K562 (cell line): ENCODE measurements around the gene PRDM15. TPM values are rescaled to one million over a fixed set of nuclear protein-coding genes. Genes with fewer than 3 reads are reported as not detected.

Source experiments
- ATAC-seq: fragments of 200-7000 bp; cut with Tn5 transposase; 3 replicates; pipeline ENCODE4 v1.9.1; 2020; ENCODE audit warnings: moderate library complexity
- BruUV-seq: library from RNA; stranded (reverse); fragments of 400-500 nt; replicated peaks from 2 replicates; lab custom pipeline; 2021; lab: Mats Ljungman, UMichigan
- CTCF ChIA-PET: fragments of 300-600 bp; formaldehyde crosslinking; extraction: SDS; loops from one replicate; lab custom pipeline; 2021; ENCODE audit warnings: low intra/inter-chr PET ratio; lab: Yijun Ruan, JAX
- POLR2A ChIA-PET: fragments of 300-600, 350-650 bp; sonication (Branson Sonifier 250); formaldehyde crosslinking; extraction: SDS; loops from one replicate; lab custom pipeline; 2021; ENCODE audit warnings: antibody characterized with exemption, inconsistent platforms; lab: Yijun Ruan, JAX
- DNase-seq, 4 experiments: peaks; one replicate each; pipeline versions ENCODE4 v3.0.0 to v3.0.0-alpha.2; 2011 to 2018; ENCODE audit warnings: low spot score in 3 of 4, mixed read lengths in 3 of 4; ENCODE audit errors: extremely low read depth in 1 of 4
- FAIRE-seq: peaks from 2 replicates; lab custom pipeline; 2011; peaks lifted over from hg19 to GRCh38; lab: Jason Lieb, UNC
- H2AFZ ChIP-seq: 2 replicates; pipeline ENCODE4 v1.6.0; 2011; ENCODE audit warnings: low read depth, low read length, control low read depth, inconsistent platforms
- H3K27ac ChIP-seq: fragments of 200-600 bp; 3 replicates; pipeline ENCODE4 v1.8.0; 2011; ENCODE audit warnings: low read depth, mild to moderate bottlenecking, control low read depth, inconsistent platforms, low read length, moderate library complexity, mixed read lengths; ENCODE audit errors: extremely low read depth
- H3K27me3 ChIP-seq, 2 experiments: fragments of 300-600 bp in 1 of 2; 2 replicates in 1 of 2; 3 replicates in 1 of 2; pipeline versions ENCODE4 v1.6.0 to v1.8.0; 2011; ENCODE audit warnings: inconsistent platforms in 2 of 2, low read length in 2 of 2, mild to moderate bottlenecking in 1 of 2, mixed read lengths in 1 of 2, moderate library complexity in 1 of 2; ENCODE audit not compliant: control insufficient read depth in 2 of 2, insufficient read depth in 2 of 2
- H3K36me3 ChIP-seq: fragments of 300-600 bp; 3 replicates; pipeline ENCODE4 v1.8.0; 2011; ENCODE audit warnings: mild to moderate bottlenecking, low read length, inconsistent platforms; ENCODE audit not compliant: control insufficient read depth, insufficient read depth
- H3K4me1 ChIP-seq, 2 experiments: fragments of 200-600 bp in 1 of 2; replicated peaks in 1 of 2; 2 replicates in 1 of 2; 3 replicates in 1 of 2; pipeline versions ENCODE4 v1.5.1 to v1.8.0; 2011; ENCODE audit warnings: inconsistent platforms in 2 of 2, low read length in 2 of 2, mild to moderate bottlenecking in 1 of 2, mixed read lengths in 1 of 2, moderate library complexity in 1 of 2; ENCODE audit not compliant: control insufficient read depth in 2 of 2, insufficient read depth in 2 of 2
- H3K4me2 ChIP-seq: 2 replicates; pipeline ENCODE4 v1.6.1; 2011; ENCODE audit warnings: low read length, control low read depth, inconsistent platforms, mixed read lengths; ENCODE audit not compliant: insufficient read depth
- H3K4me3 ChIP-seq: fragments of 200-600 bp; sonication (generic), shearing (Covaris generic); 2 replicates; pipeline ENCODE4 v1.5.1; 2016; ENCODE audit warnings: control low read depth, inconsistent platforms
- H3K79me2 ChIP-seq: fragments of 200-600 bp; 3 replicates; pipeline ENCODE4 v1.8.0; 2011; ENCODE audit warnings: low read length, inconsistent platforms; ENCODE audit not compliant: control insufficient read depth, insufficient read depth
- H3K9ac ChIP-seq, 2 experiments: 2 replicates each; pipeline versions ENCODE4 v1.6.0 to v1.6.1; 2011; ENCODE audit warnings: low read depth in 2 of 2, low read length in 2 of 2, control low read depth in 1 of 2, inconsistent platforms in 1 of 2, mild to moderate bottlenecking in 1 of 2, mixed read lengths in 1 of 2; ENCODE audit not compliant: insufficient read depth in 1 of 2
- H3K9me1 ChIP-seq: one replicate; pipeline ENCODE4 v1.6.0; 2011; ENCODE audit warnings: inconsistent platforms, mild to moderate bottlenecking, low read length, moderate library complexity; ENCODE audit not compliant: control insufficient read depth, insufficient read depth
- H3K9me3 ChIP-seq: replicated peaks from 2 replicates; pipeline ENCODE4 v1.5.1; 2011; ENCODE audit warnings: low read depth, low read length, inconsistent platforms; ENCODE audit not compliant: control insufficient read depth, insufficient read depth
- H4K20me1 ChIP-seq: replicated peaks from 2 replicates; pipeline ENCODE4 v1.6.1; 2011; ENCODE audit warnings: low read length, inconsistent platforms, mixed read lengths; ENCODE audit not compliant: control insufficient read depth, insufficient read depth
- LEF1 ChIP-seq: fragments of 450-650 bp; IDR thresholded peaks from 2 replicates; pipeline ENCODE4 v1.6.1; 2016; ENCODE audit warnings: mild to moderate bottlenecking
- MEF2A ChIP-seq: IDR thresholded peaks from 2 replicates; pipeline ENCODE4 v1.6.1; 2011; ENCODE audit warnings: low read depth, mild to moderate bottlenecking, low read length, moderate library complexity; ENCODE audit not compliant: control insufficient read depth
- RAD21 ChIP-seq, 2 experiments: fragments of 250-450 bp in 1 of 2; fragments of 450-650 bp in 1 of 2; sonication (Bioruptor Pico) in 1 of 2; formaldehyde crosslinking in 1 of 2; IDR thresholded peaks in 1 of 2; conservative IDR thresholded peaks in 1 of 2; 2 replicates each; pipeline versions ENCODE4 v1.4.0 to v1.8.0; 2020 to 2022; ENCODE audit warnings: mild to moderate bottlenecking in 2 of 2, moderate library complexity in 1 of 2
- ZNF785 ChIP-seq: fragments of 250-450 bp; sonication (Bioruptor Pico); IDR thresholded peaks from 2 replicates; pipeline ENCODE4 v1.4.0; 2020; ENCODE audit warnings: mild to moderate bottlenecking
- WGBS: fragments of 100-300 bp; shearing (Covaris generic); methylation state at CpG from one replicate; pipeline ENCODE4 v1.1.6; 2016; ENCODE audit warnings: low coverage, mixed read lengths; ENCODE audit not compliant: insufficient coverage; ENCODE audit errors: missing lambda C conversion rate; 5-methylcytosine and 5-hydroxymethylcytosine counted together
- in situ Hi-C: fragments of 300-500 bp; cut with MboI; formaldehyde crosslinking; loops from 4 replicates; pipeline ENCODE4 v1.15.0; 2018; ENCODE audit warnings: inconsistent platforms, mixed read lengths
- intact Hi-C: fragments of 100-400 bp; cut with micrococcal nuclease; formaldehyde crosslinking; loops from 2 replicates; pipeline ENCODE4 v1.14.2; 2022
- polyA plus RNA-seq, 8 experiments: library from polyadenylated mRNA; depleted of rRNA in 4 of 8; stranded (reverse) in 5 of 8; unstranded in 3 of 8; fragments of >200 nt; fragmentation: Nextera tagmentation in 2 of 8; fragmentation: Illumina TruSeq in 1 of 8; extraction: Ambion mirVana in 2 of 8; extraction: Trizol in 1 of 8; gene quantifications; 2 replicates each; pipeline versions ENCODE4 v1.2.1 to v1.2.3, GENCODE V29; 2011 to 2014; ENCODE audit warnings: inconsistent platforms in 1 of 8, missing spikeins in 1 of 8
- total RNA-seq, 7 experiments: library from RNA; depleted of rRNA in 6 of 7; stranded (reverse); fragments of >200 nt in 6 of 7; fragmentation: Illumina TruSeq in 2 of 7; extraction: Trizol in 2 of 7; gene quantifications; 2 replicates each; pipeline versions ENCODE4 v1.2.1 to v1.2.3, GENCODE V29; 2011 to 2021; ENCODE audit warnings: low replicate concordance in 1 of 7
- TF ChIP-seq, protein P1 (sequence below), 2 experiments: fragments of 450-650 bp in 1 of 2; sonication (generic) in 1 of 2; formaldehyde crosslinking in 1 of 2; IDR thresholded peaks; 2 replicates each; pipeline versions ENCODE4 v1.7.1 to v1.9.0; 2016 to 2022; ENCODE audit warnings: inconsistent platforms in 1 of 2, mild to moderate bottlenecking in 1 of 2, missing genetic modification reagents in 1 of 2

PRDM15 gene
- total and polyA plus RNA-seq, 9 of the 15 experiments (the other 6 are each of a cell fraction or from before 2014, with no cell fraction given) = 0.93 to 9.2 (median 6.2) TPM

DNA sequence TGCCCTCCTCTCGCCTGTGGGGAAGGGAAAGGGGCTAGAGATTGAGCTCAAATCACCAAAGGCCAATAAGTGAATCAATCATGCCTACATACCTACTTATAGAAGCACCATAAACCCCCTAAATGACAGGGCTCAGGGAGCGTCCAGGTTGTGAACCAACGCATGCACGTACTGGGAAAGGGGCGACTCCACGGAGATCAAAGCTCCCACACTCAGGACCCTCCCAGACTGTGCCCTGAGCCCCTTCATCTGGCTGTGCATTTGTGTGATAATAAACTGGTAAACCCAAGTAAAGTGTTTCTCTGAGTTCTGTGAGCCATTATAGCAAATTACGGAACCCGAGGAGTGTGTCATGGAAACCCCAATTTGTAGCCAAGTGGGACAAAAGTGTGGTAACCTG is 23.8 kb upstream of the PRDM15 start:
- Histone ChIP-seq H3K9me1 (no peaks in the 10 kb centered on the region), H4K20me1 (0 out of 2 replicates have a peak, but pooled peaks cover 2% of the 10 kb centered on the region), H3K36me3 (peaks cover 41% of the 10 kb centered on the region; the same call in 2 of the 3 replicates), H3K4me2 (no peak overlapping the region), H3K27me3 (no peaks in the 10 kb centered on the region), H3K27ac (no peak overlapping the region), H2AFZ (no peak overlapping the region), H3K9ac (no peak overlapping the region), H3K79me2 (no peaks in the 10 kb centered on the region), H3K4me1 (peaks cover 7 to 16% of the 10 kb centered on the region in 2 experiments), H3K9me3 (no peaks in the 10 kb centered on the region), H3K4me3 (no peak overlapping the region)
- DNase-seq (no peak), FAIRE-seq (no peak), ATAC-seq (no peak)
- intact Hi-C loops = no loop called here
- in situ Hi-C loops = no loop called here
- WGBS = 95% methylated on average over 8 of the region's 8 CpGs
- TF ChIP-seq MEF2A = no peak
- BruUV-seq = no TSS peak
- ChIA-PET POLR2A (interaction anchor here (1.0 kb wide), 1 partner anchor 9 kb away, joined by 3 read pairs; no protein-coding TSS in a partner anchor), CTCF (no interaction called here)

DNA sequence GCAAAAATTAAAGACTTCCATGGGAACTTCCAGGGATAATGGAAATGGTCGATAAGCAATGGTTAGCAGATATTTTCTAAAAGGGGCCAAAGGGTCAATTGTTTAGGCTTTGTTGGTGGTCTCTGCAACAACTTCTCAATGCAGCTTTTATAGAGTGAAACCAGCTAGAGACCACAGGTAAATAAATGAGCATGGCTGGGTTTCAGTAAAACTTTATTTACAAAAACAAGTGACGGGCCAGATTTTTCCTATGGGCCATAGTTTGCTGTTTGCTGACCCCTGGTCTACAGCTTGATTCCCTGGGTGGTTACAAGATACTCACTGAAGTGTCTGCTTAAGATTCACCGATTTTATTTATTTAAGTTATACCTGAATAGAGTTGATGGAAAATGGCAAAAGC is 22.6 kb upstream of the PRDM15 start:
- no peak for ATAC-seq
- BruUV-seq = no TSS peak
- H3K4me3 ChIP-seq = no peak overlapping the region
- intact Hi-C loops = no loop called here
- no peak overlapping the region for H3K27ac ChIP-seq
- no peak for TF ChIP-seq LEF1
- TF ChIP-seq RAD21 (CRISPR knock-in tag; conservative IDR thresholded peaks at IDR 0.05 in 1 of 2, IDR thresholded peaks at IDR 0.05 in 1 of 2) = no peak
- TF ChIP-seq, protein P1, sequence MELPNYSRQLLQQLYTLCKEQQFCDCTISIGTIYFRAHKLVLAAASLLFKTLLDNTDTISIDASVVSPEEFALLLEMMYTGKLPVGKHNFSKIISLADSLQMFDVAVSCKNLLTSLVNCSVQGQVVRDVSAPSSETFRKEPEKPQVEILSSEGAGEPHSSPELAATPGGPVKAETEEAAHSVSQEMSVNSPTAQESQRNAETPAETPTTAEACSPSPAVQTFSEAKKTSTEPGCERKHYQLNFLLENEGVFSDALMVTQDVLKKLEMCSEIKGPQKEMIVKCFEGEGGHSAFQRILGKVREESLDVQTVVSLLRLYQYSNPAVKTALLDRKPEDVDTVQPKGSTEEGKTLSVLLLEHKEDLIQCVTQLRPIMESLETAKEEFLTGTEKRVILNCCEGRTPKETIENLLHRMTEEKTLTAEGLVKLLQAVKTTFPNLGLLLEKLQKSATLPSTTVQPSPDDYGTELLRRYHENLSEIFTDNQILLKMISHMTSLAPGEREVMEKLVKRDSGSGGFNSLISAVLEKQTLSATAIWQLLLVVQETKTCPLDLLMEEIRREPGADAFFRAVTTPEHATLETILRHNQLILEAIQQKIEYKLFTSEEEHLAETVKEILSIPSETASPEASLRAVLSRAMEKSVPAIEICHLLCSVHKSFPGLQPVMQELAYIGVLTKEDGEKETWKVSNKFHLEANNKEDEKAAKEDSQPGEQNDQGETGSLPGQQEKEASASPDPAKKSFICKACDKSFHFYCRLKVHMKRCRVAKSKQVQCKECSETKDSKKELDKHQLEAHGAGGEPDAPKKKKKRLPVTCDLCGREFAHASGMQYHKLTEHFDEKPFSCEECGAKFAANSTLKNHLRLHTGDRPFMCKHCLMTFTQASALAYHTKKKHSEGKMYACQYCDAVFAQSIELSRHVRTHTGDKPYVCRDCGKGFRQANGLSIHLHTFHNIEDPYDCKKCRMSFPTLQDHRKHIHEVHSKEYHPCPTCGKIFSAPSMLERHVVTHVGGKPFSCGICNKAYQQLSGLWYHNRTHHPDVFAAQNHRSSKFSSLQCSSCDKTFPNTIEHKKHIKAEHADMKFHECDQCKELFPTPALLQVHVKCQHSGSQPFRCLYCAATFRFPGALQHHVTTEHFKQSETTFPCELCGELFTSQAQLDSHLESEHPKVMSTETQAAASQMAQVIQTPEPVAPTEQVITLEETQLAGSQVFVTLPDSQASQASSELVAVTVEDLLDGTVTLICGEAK (IDR thresholded peaks at IDR 0.05) = peak; percentile 78
- TF ChIP-seq, protein P1 (CRISPR knock-in tag; IDR thresholded peaks at IDR 0.05) = no peak
- TF ChIP-seq ZNF785 (CRISPR knock-in tag) = no peak
- TF ChIP-seq, all 486 proteins: peak for 1
- H3K36me3 ChIP-seq = peaks cover 37% of the 10 kb centered on the region; the same call in 2 of the 3 replicates
- 0 out of 2 replicates have a peak, but pooled peaks cover 2% of the 10 kb centered on the region for H4K20me1 ChIP-seq
- DNase-seq (no peak), FAIRE-seq (no peak)
- WGBS = 58% methylated on average over 3 of the region's 3 CpGs
- CTCF ChIA-PET = no interaction called here
- POLR2A ChIA-PET = interaction anchor here (0.9 to 1.3 kb wide), 2 partner anchors 22 to 24 kb away, joined by 3 to 4 read pairs; partner anchors contain the start of gene PRDM15
- H3K27me3 ChIP-seq = no peaks in the 10 kb centered on the region
- peaks cover 9 to 16% of the 10 kb centered on the region in 2 experiments for H3K4me1 ChIP-seq
- H3K9me1 ChIP-seq = no peaks in the 10 kb centered on the region
- no peaks in the 10 kb centered on the region for H3K9me3 ChIP-seq
- H3K4me2 ChIP-seq = no peak overlapping the region
- H2AFZ ChIP-seq = no peak overlapping the region
- in situ Hi-C loops = no loop called here
- no peaks in the 10 kb centered on the region for H3K79me2 ChIP-seq
- H3K9ac ChIP-seq = no peak overlapping the region
